ENCODE measurements around the gene RERE.
A peak's percentile ranks its signal among the peaks of the same experiment; 100 is the strongest.

RERE gene

GRCh38 chr1:8639148-8639547 lies 178.3 kb downstream of the RERE start:
- no peak overlapping the region for H3K27ac ChIP-seq
- no peak for TF ChIP-seq ZFX (IDR thresholded peaks at IDR 0.05)
- no peak for TF ChIP-seq CTCF (conservative IDR thresholded peaks at IDR 0.05)

GRCh38 chr1:8633741-8634501 lies 183.5 kb downstream of the RERE start:
- TF ChIP-seq ZFX (IDR thresholded peaks at IDR 0.05) (no peak), CTCF (conservative IDR thresholded peaks at IDR 0.05) (no peak)
- peak overlapping the region; percentile 42 for H3K27ac ChIP-seq

- H3K27ac ChIP-seq, result no peak overlapping the region
- TF ChIP-seq ZFX (IDR thresholded peaks at IDR 0.05) (no peak), CTCF (conservative IDR thresholded peaks at IDR 0.05) (no peak)
Measured at GRCh38 chr1:8632102-8632501, 185.3 kb downstream of the RERE start.

- TF ChIP-seq CTCF (conservative IDR thresholded peaks at IDR 0.05), result no peak
- TF ChIP-seq ZFX (IDR thresholded peaks at IDR 0.05), result no peak
Measured at GRCh38 chr1:8631163-8631562, 186.3 kb downstream of the RERE start.

GRCh38 chr1:8629241-8630091 lies 188.0 kb downstream of the RERE start:
- H3K27ac ChIP-seq, result peak overlapping the region; percentile 31; the same call in 1 of the 2 replicates

More at GRCh38 chr1:8631163-8631562, 186.3 kb downstream of the RERE start:
- H3K27ac ChIP-seq, result no peak overlapping the region

GRCh38 chr1:8628606-8629005 lies 188.8 kb downstream of the RERE start:
- TF ChIP-seq ZFX (IDR thresholded peaks at IDR 0.05) (no peak), CTCF (conservative IDR thresholded peaks at IDR 0.05) (no peak)
- no peak overlapping the region for H3K27ac ChIP-seq

More at GRCh38 chr1:8629241-8630091, 188.0 kb downstream of the RERE start:
- no peak for TF ChIP-seq ZFX (IDR thresholded peaks at IDR 0.05)
- TF ChIP-seq CTCF (conservative IDR thresholded peaks at IDR 0.05), result no peak

- TF ChIP-seq ZFX (IDR thresholded peaks at IDR 0.05) (no peak), CTCF (conservative IDR thresholded peaks at IDR 0.05) (no peak)
- no peak overlapping the region for H3K27ac ChIP-seq
Measured at GRCh38 chr1:8627728-8628127, 189.7 kb downstream of the RERE start.

All from C4-2B (cell line).